Peyer's patch (tissue), 4 donors: Measurements from ENCODE around the gene POLR1A. TPM values are rescaled to one million over a fixed set of nuclear protein-coding genes. Genes with fewer than 3 reads are reported as not detected.

Experiments used
- DNase-seq, 3 donors: peaks; one replicate each; pipeline ENCODE4 v3.0.0-alpha.2; 2017 to 2019
- H3K27ac ChIP-seq, 4 donors: fragments of 200-600 bp; sonication (generic); one replicate each; pipeline ENCODE4 v1.5.1; 2016 to 2019
- H3K27me3 ChIP-seq, 2 donors: fragments of 200-600 bp; sonication (generic); one replicate each; pipeline ENCODE4 v1.5.1; 2019
- H3K36me3 ChIP-seq, 3 donors: fragments of 200-600 bp; sonication (generic); one replicate each; pipeline ENCODE4 v1.5.1; 2016 to 2019
- H3K4me1 ChIP-seq, 4 donors: fragments of 200-600 bp; sonication (generic); one replicate each; pipeline ENCODE4 v1.5.1; 2016 to 2019
- H3K4me3 ChIP-seq, 4 donors: fragments of 200-600 bp; sonication (generic); 1 replicate in 3 of 4; 2 replicates in 1 of 4; pipeline ENCODE4 v1.5.1; 2016 to 2019; ENCODE audit warnings: mild to moderate bottlenecking in 1 of 4
- H3K9me3 ChIP-seq, 4 donors: fragments of 200-600 bp; sonication (generic); one replicate each; pipeline ENCODE4 v1.5.1; 2016 to 2019; ENCODE audit warnings: mild to moderate bottlenecking in 1 of 4
- POLR2A ChIP-seq, 2 donors: fragments of 450-650 bp; IDR thresholded peaks; one replicate each; pipeline ENCODE4 v1.5.1; 2017; ENCODE audit warnings: antibody characterized with exemption in 2 of 2, mild to moderate bottlenecking in 2 of 2, moderate library complexity in 2 of 2
- total RNA-seq, 4 donors: library from RNA; depleted of rRNA; stranded (reverse); fragments of >200 nt; gene quantifications; one replicate each; pipeline ENCODE4 v1.1.0, GENCODE V29; 2016
- TF ChIP-seq, protein P1 (sequence below), 6 experiments: fragments of 450-650 bp in 4 of 6; fragments of 200-600 bp in 2 of 6; sonication (generic) in 1 of 6; IDR thresholded peaks; one replicate each; pipeline ENCODE4 v1.5.1; 2017 to 2019; ENCODE audit warnings: antibody characterized with exemption in 6 of 6, mild to moderate bottlenecking in 3 of 6, moderate library complexity in 1 of 6

POLR1A gene
- total RNA-seq, 4 donors from 2014 or later, result 9.1 to 27.2 (median 15.4) TPM

DNA sequence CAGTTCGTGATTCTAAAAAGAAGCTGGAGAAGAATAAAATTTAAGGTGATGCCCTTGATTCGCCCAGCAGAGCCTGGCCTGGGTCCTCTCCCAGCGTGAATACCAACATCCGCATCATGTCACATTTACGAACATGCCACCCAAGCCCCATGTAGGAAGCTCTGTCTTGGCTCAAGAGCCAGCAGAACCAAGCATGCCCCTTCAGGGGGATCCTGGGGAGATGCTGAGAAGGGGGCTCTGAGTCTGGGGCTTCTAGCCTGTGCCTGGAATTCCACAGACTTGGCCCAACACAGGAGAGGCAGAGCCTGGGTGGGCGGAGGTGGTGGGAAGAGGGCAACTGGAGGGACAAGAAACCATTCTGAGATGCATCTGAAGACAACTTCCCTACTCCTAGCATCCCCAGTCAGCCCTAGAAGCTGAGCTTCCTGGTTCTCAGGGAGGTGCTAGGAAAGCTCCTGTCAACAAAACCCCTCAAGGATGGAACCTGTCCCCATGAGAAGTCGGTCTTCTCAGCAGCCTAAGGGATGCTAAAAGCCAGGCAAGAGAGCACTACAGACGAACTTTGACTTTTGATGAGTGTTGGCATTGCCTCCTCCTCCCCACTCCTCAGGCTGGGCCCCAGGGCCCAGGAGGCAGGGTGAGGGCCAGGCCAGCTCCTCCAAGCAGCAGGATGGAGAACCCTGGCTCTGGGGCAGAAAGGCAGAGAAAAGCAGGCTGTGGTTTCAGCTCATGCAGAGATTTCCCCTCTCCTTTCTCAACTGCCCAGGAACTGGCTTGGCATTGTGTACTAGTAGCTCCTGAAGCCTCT is 57.9 kb downstream of the POLR1A start:
- TF ChIP-seq, protein P1, sequence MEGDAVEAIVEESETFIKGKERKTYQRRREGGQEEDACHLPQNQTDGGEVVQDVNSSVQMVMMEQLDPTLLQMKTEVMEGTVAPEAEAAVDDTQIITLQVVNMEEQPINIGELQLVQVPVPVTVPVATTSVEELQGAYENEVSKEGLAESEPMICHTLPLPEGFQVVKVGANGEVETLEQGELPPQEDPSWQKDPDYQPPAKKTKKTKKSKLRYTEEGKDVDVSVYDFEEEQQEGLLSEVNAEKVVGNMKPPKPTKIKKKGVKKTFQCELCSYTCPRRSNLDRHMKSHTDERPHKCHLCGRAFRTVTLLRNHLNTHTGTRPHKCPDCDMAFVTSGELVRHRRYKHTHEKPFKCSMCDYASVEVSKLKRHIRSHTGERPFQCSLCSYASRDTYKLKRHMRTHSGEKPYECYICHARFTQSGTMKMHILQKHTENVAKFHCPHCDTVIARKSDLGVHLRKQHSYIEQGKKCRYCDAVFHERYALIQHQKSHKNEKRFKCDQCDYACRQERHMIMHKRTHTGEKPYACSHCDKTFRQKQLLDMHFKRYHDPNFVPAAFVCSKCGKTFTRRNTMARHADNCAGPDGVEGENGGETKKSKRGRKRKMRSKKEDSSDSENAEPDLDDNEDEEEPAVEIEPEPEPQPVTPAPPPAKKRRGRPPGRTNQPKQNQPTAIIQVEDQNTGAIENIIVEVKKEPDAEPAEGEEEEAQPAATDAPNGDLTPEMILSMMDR (IDR thresholded peaks at IDR 0.05), result no peak
- TF ChIP-seq POLR2A (IDR thresholded peaks at IDR 0.05), result no peak
- Histone ChIP-seq H3K27ac (no peak overlapping the region), H3K4me1 (no peaks in the 10 kb centered on the region), H3K36me3 (peaks cover 0 to 76% (median 0%) of the 10 kb centered on the region in 3 donors), H3K9me3 (no peaks in the 10 kb centered on the region), H3K27me3 (no peaks in the 10 kb centered on the region), H3K4me3 (no peak overlapping the region)
- no peak for DNase-seq

DNA sequence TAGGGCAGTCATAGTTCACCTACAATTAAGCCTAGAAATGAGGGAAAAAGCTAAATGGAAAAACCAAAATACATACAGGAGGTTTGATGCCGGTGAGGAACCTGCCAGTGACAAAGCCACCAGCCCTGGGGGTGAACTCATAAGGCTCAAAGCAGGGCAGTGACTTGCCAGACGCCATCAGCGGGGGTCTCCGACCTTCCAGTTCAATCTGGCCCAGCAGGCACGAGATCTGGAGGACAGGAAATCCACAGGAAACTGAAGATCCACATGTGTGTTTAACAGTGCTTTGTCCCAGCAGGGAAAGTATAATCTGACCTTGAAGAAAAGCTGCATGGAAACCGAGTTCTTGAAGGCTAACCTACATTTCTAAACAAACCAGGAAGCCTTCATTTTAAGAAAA is 60.1 kb downstream of the POLR1A start:
- H3K4me3 ChIP-seq, result no peak overlapping the region
- DNase-seq, result peak in 1 of 3 donors; percentile 26
- no peaks in the 10 kb centered on the region for H3K4me1 ChIP-seq
- peaks cover 0 to 76% (median 0%) of the 10 kb centered on the region in 3 donors for H3K36me3 ChIP-seq
- no peak overlapping the region for H3K27ac ChIP-seq
- no peaks in the 10 kb centered on the region for H3K27me3 ChIP-seq
- no peaks in the 10 kb centered on the region for H3K9me3 ChIP-seq
- TF ChIP-seq, protein P1 (IDR thresholded peaks at IDR 0.05), result no peak
- TF ChIP-seq POLR2A (IDR thresholded peaks at IDR 0.05), result no peak

DNA sequence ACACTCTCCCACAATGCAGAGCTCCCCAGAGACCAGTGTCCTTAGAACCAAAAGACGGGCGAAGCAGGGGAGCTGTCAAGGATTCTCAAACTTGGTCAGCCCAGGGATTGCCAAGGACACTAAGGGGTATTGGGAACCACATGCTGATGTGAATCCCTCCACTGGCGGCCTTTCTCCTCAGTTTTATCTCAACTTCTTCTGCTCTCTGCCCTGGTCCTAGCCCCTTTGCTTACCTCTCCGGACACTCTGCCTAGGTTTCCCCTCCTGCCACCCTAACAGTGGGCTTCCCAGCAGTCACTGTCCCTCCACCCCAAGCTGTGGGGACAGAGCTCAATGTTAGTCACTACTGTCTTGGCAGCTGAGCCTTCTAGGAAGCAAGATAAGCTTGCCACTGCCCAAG is 61.1 kb downstream of the POLR1A start:
- Histone ChIP-seq H3K4me3 (no peak overlapping the region), H3K27ac (no peak overlapping the region), H3K9me3 (no peaks in the 10 kb centered on the region), H3K27me3 (no peaks in the 10 kb centered on the region), H3K4me1 (no peaks in the 10 kb centered on the region), H3K36me3 (peaks cover 0 to 80% (median 0%) of the 10 kb centered on the region in 3 donors)
- DNase-seq, result peak in 1 of 3 donors; percentile 18
- no peak for TF ChIP-seq POLR2A (IDR thresholded peaks at IDR 0.05)
- TF ChIP-seq, protein P1 (IDR thresholded peaks at IDR 0.05), result no peak

DNA sequence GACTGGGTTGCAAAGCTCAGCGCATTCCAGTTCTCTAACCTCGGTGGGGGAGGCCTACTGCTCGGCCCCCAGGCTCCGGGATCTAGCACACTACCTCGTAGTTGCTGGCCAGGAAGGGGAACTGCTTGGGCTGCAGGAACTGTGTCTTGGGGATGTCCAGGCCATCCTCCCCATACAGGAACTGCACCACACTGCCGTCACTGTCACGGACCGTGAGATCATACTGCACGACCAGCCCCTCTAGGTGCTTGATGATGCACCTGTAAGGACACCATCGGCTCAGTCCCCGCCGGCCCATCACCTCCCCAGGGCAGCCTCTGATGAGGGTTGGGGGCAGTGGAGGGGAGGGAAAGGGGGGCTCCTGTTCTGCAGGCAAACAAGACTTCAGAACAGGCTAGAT is 61.6 kb downstream of the POLR1A start:
- Histone ChIP-seq H3K4me3 (no peak overlapping the region), H3K4me1 (peaks cover 0 to under 1% (median 0%) of the 10 kb centered on the region in 4 donors), H3K27ac (no peak overlapping the region), H3K9me3 (no peaks in the 10 kb centered on the region), H3K27me3 (no peaks in the 10 kb centered on the region), H3K36me3 (peaks cover 0 to 80% (median 0%) of the 10 kb centered on the region in 3 donors)
- peak in 1 of 3 donors; percentile 39 for DNase-seq
- TF ChIP-seq, protein P1 (IDR thresholded peaks at IDR 0.05), result no peak
- TF ChIP-seq POLR2A (IDR thresholded peaks at IDR 0.05), result no peak

DNA sequence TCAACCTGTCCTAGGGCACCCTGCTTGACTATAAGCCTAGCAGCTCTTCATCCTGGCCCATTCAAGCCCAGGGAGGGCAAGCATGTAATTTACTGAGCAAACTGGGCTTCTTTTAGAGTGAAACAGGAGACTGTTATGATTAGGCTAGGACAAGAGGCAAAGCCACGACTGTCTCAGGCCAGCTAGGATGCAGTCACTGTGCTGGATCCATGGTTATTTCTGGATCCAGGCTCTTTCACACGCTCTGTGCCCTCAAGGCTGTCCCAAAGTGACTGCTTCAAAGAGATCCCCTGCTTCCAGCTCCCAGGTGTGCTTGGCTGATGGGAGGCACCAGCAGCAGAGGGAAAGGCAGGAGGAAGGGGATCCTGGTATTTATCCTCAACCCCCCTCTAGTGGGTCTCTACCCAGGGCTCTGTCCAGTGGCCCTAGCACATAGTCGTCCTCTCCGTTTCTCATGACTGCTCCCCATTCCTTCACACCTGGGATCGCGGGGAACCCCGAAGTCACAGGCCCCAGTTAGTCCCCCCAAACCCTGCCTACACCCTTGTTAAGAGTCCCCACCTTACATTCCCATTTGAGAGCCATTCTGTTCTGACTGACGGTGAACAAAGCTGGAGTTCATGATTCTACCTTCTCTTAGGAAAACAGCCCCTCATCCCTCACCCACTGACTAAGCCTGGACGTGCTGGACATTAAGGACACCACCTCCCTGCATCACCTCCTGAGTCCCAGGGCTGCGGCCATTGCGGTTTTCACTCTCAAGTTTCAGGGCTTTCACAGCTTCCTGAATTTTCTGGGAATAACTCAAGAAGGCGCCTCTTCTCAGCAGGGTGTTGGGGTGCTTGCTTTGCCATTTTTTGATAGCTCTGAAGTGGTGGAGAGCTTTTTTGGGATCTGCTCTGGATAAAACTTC is 63.2 kb downstream of the POLR1A start:
- H3K4me1 ChIP-seq, result peaks cover 0 to 16% (median 15%) of the 10 kb centered on the region in 4 donors
- peaks cover 0 to 67% (median 0%) of the 10 kb centered on the region in 3 donors for H3K36me3 ChIP-seq
- no peaks in the 10 kb centered on the region for H3K9me3 ChIP-seq
- DNase-seq, result peak in 1 of 3 donors; percentile 42
- H3K27ac ChIP-seq, result no peak overlapping the region
- TF ChIP-seq POLR2A (IDR thresholded peaks at IDR 0.05), result no peak
- TF ChIP-seq, protein P1 (IDR thresholded peaks at IDR 0.05), result no peak
- no peaks in the 10 kb centered on the region for H3K27me3 ChIP-seq
- H3K4me3 ChIP-seq, result no peak overlapping the region
